Measurements from ENCODE around the gene S1PR1.

The S1PR1 gene

DNA sequence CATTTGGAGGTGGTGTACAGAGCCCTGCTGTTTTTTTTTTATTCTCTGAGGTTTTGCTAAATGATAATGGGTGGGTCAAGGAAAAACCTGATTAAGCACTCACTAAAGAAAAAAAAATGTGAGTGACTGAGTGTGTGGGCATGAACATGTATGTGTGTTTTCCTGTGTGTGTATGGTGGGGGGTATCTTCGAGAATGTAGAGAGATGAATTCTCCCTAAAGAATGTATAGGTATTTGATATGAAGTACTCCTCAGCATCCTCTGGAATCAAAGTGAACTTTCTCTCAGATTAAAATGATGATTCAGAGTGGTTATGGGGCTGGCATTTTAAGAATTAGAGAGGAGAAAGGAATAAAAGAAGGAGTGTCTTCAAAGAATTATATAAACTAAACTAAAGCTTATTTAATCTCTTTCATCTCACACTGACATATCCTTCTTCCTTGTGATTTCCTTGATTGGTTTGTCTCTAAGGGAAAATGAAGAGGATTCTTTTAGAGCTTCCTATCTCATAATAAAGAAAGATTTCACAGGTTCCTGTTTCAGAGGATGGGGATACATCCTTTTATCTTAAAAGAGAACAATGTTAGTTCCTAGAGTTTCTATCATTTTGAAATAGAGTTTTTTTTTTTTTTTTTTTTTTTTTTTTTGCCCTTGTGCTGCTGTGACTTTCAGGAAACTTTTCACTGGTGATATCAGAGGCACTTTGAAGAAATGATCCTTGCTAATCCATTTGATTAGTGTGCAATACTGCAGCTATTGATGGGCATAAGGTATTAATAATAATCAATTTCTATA lies 23.9 kb downstream of the S1PR1 start:
- peak overlapping the region in 7 of 11 experiments; percentile 52 to 86 (median 81); a peak in 13 of 22 replicates for H3K9ac ChIP-seq
- peaks cover 17 to 96% (median 79%) of the 10 kb centered on the region in 10 experiments for H3K4me1 ChIP-seq
- peak overlapping the region in 10 of 11 experiments; percentile 35 to 92 (median 74); a peak in 18 of 22 replicates for H3K4me2 ChIP-seq
- H3K9me3 ChIP-seq (replicated peaks in 1 of 11), result no peaks in the 10 kb centered on the region
- 0 out of 20 replicates have a peak overlapping the region, but pooled peaks of 2 of the 10 experiments have one; percentile 9 to 23 for H3K4me3 ChIP-seq
- H3K27ac ChIP-seq, result peak overlapping the region in 10 of 11 experiments; percentile 53 to 96 (median 89); a peak in 19 of 22 replicates
- H3K36me3 ChIP-seq, result no peaks in the 10 kb centered on the region
- no peaks in the 10 kb centered on the region for H4K20me1 ChIP-seq
- no peaks in the 10 kb centered on the region for H3K27me3 ChIP-seq
- TF ChIP-seq Cebpa-rat (IDR thresholded peaks at IDR 0.05), result no peak

DNA sequence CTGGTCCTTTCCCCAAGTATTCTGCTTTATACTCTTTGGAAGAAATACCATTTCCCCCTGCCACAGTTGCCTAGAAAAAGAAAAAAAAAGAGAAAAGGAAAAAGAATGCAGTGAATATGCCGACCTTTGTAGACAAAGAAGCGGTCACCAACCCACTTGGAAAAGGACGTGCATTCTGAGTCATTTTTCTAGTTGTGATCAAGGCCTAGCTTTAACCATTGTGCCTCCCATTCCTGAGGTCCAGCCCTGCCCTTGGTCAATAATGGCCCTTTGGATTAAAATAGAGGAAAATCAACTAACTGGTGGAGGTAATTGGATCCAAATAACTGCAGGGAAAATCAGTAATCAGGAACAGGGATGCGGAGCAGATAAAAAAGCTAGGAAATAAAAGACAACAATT lies 24.8 kb downstream of the S1PR1 start:
- no peak for TF ChIP-seq Cebpa-rat (IDR thresholded peaks at IDR 0.05)
- peak overlapping the region in 6 of 11 experiments; percentile 74 to 92 (median 78); a peak in 11 of 22 replicates for H3K4me2 ChIP-seq
- no peaks in the 10 kb centered on the region for H3K36me3 ChIP-seq
- H3K27ac ChIP-seq, result peak overlapping the region in 7 of 11 experiments; percentile 15 to 96 (median 90); a peak in 13 of 22 replicates
- no peaks in the 10 kb centered on the region for H4K20me1 ChIP-seq
- H3K9me3 ChIP-seq (replicated peaks in 1 of 11), result no peaks in the 10 kb centered on the region
- no peak overlapping the region for H3K4me3 ChIP-seq
- H3K4me1 ChIP-seq, result peaks cover 17 to 95% (median 79%) of the 10 kb centered on the region in 10 experiments
- peak overlapping the region in 4 of 11 experiments; percentile 16 to 86 (median 82); a peak in 5 of 22 replicates for H3K9ac ChIP-seq
- H3K27me3 ChIP-seq, result no peaks in the 10 kb centered on the region

DNA sequence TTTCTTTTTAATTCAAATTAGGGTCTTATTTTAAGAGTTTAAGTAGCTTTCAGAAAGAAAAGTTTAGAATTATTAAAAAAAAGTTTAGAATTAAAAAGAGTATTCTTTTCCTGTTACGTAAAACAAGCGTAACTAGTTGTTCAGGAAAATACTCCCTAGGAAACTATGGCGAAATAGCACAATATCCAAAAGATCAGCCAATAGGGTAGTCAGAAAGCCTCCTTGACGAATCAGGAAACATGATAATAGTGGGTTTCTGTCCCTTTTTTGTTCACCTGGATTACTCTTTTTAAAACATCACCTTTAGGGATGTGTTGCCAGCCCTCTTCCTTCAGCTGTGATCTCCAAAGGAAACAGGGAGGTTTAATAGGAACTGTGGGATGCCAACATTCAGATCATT lies 25.2 kb downstream of the S1PR1 start:
- no peaks in the 10 kb centered on the region for H3K9me3 ChIP-seq (replicated peaks in 1 of 11)
- H3K4me2 ChIP-seq, result peak overlapping the region; percentile 58 to 92 (median 75)
- no peaks in the 10 kb centered on the region for H3K36me3 ChIP-seq
- H3K4me3 ChIP-seq, result peak overlapping the region in 1 of 10 experiments; percentile 8; a peak in 1 of 20 replicates
- peak overlapping the region in 9 of 11 experiments; percentile 3 to 84 (median 59); a peak in 13 of 22 replicates for H3K9ac ChIP-seq
- H3K27ac ChIP-seq, result peak overlapping the region; percentile 9 to 96 (median 88); a peak in 18 of 22 replicates
- TF ChIP-seq Cebpa-rat (IDR thresholded peaks at IDR 0.05), result no peak
- H3K4me1 ChIP-seq, result peaks cover 17 to 95% (median 78%) of the 10 kb centered on the region in 10 experiments
- no peaks in the 10 kb centered on the region for H4K20me1 ChIP-seq
- H3K27me3 ChIP-seq, result no peaks in the 10 kb centered on the region

DNA sequence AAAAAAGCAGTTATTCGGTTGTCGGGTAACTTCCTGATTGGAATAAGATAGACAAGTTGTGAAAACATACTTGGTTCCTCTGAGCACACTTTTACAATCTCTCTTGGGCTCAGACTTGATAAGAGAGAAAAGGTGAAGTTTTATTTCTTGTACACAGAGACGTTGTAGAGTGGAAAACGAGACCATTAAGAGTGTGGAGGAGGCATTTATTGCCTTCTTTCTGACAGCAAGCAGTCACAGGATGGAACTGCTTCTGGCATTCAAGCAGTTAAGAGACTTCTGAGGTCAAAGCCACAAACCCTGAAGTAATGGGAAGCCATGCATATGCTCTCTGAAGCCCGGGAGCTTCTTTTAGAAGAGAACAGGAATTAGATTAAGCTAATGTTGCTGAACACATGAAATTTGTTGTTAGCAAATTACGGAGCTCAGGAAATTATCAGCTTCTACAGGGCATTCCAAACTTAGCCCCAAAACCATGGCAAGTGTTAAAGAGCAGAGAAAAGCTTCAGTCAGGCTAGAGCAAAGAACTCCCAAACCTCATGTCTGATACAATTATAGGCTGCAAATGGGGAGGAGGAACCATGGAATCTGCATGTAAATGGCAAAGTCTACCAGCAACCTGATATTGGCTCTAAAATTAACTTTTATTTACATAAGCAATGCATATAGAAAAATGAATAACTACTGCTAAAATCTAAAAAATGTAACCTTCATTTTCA lies 26.0 kb downstream of the S1PR1 start:
- H3K4me1 ChIP-seq, result peaks cover 17 to 91% (median 71%) of the 10 kb centered on the region in 10 experiments
- no peaks in the 10 kb centered on the region for H4K20me1 ChIP-seq
- no peaks in the 10 kb centered on the region for H3K9me3 ChIP-seq (replicated peaks in 1 of 11)
- peak overlapping the region; percentile 9 to 96 (median 88); a peak in 20 of 22 replicates for H3K27ac ChIP-seq
- peak overlapping the region in 4 of 10 experiments; percentile 1 to 22 (median 4); a peak in 2 of 20 replicates for H3K4me3 ChIP-seq
- peak overlapping the region; percentile 3 to 84 (median 52); a peak in 19 of 22 replicates for H3K9ac ChIP-seq
- H3K36me3 ChIP-seq, result no peaks in the 10 kb centered on the region
- H3K27me3 ChIP-seq, result no peaks in the 10 kb centered on the region
- H3K4me2 ChIP-seq, result peak overlapping the region; percentile 58 to 92 (median 75)
- TF ChIP-seq Cebpa-rat (IDR thresholded peaks at IDR 0.05), result no peak

DNA sequence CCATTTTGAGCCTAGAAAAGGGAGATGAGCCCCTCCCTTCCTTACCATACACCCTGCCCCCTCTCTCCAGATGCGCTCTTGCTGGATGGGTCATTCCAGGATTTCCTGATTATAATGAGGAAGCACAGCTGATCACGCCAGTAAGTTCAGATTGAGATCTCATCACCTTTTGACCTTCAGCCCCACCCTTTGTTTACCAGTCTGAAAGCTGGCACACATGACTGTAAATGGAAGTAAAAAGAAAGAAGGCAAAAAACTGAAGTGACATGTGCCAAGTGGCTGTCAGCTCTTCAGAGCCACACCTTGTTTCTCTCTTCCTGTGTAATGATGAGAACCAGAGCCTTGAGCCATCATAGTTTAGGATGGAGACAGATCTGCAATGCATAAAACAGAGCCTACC lies 27.9 kb downstream of the S1PR1 start:
- peak overlapping the region in 6 of 11 experiments; percentile 28 to 92 (median 76); a peak in 11 of 22 replicates for H3K4me2 ChIP-seq
- H3K9ac ChIP-seq, result no peak overlapping the region; a peak in 1 of 22 replicates

DNA sequence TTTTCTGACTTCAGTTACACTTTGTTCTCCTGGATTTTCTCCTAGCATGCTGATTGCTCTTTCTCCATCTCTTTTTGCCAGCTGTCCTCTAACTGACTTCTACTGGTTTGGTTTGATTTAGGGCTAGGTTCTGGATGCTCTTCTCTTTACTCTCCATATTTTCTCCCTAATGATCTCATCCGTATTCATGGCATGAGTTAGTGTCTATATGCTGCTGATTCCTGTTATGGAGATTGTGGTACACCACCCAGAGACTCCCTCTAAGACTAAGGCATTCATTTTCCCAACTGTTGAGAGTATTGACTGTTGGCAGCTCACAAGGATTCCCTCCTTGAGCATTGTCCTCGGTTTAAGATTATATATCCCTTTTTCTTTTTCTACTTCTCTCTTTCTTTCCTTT lies 28.9 kb downstream of the S1PR1 start:
- no peak for TF ChIP-seq Cebpa-rat (IDR thresholded peaks at IDR 0.05)
- Histone ChIP-seq H3K9me3 (replicated peaks in 1 of 11) (peaks cover 0 to 2% (median under 1%) of the 10 kb centered on the region in 11 experiments; a peak in 6 of 22 replicates), H4K20me1 (no peaks in the 10 kb centered on the region), H3K27ac (peak overlapping the region in 1 of 11 experiments; percentile 96; a peak in 3 of 22 replicates), H3K4me2 (peak overlapping the region in 3 of 11 experiments; percentile 75 to 92 (median 76); a peak in 6 of 22 replicates), H3K27me3 (no peaks in the 10 kb centered on the region), H3K4me1 (peaks cover 17 to 65% (median 43%) of the 10 kb centered on the region in 10 experiments), H3K36me3 (no peaks in the 10 kb centered on the region), H3K4me3 (no peak overlapping the region), H3K9ac (no peak overlapping the region)

More for the DNA sequence above, 27.9 kb downstream of the S1PR1 start:
- H3K4me1 ChIP-seq, result peaks cover 17 to 73% (median 53%) of the 10 kb centered on the region in 10 experiments
- no peaks in the 10 kb centered on the region for H3K27me3 ChIP-seq
- H3K27ac ChIP-seq, result peak overlapping the region in 5 of 11 experiments; percentile 1 to 96 (median 91); a peak in 7 of 22 replicates
- H3K36me3 ChIP-seq, result no peaks in the 10 kb centered on the region
- no peak overlapping the region for H3K4me3 ChIP-seq
- H3K9me3 ChIP-seq (replicated peaks in 1 of 11), result no peaks in the 10 kb centered on the region
- no peak for TF ChIP-seq Cebpa-rat (IDR thresholded peaks at IDR 0.05)
- H4K20me1 ChIP-seq, result no peaks in the 10 kb centered on the region

DNA sequence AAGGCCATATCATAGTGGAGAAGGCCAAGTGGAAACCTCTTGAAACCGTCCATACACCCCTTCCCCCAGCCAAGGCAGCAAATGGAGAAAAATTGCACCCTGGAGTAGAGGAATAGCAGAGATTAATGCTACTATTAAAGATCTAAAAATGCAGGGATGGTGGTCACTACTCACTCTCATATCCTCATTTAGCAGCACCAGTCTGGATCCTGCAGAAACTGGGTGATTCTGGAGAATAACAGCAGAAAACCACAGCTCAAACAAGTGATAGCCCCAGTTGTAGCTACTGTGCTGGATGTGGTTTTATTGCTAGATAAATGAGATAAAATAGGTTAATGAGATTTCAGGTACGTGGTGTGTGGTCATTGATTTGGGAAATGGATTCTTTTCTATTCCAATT lies 30.3 kb downstream of the S1PR1 start:
- no peak for TF ChIP-seq Cebpa-rat (IDR thresholded peaks at IDR 0.05)
- Histone ChIP-seq H3K4me1 (peaks cover 16 to 51% (median 29%) of the 10 kb centered on the region in 10 experiments), H3K27ac (no peak overlapping the region), H4K20me1 (no peaks in the 10 kb centered on the region), H3K4me2 (peak overlapping the region in 2 of 11 experiments; percentile 2 to 76; a peak in 2 of 22 replicates), H3K9ac (no peak overlapping the region), H3K9me3 (replicated peaks in 1 of 11) (peaks cover 7 to 15% (median 12%) of the 10 kb centered on the region in 11 experiments), H3K36me3 (0 out of 22 replicates have a peak, but pooled peaks cover 0 to 4% (median 0%) of the 10 kb centered on the region in 11 experiments), H3K27me3 (no peaks in the 10 kb centered on the region), H3K4me3 (no peak overlapping the region)

DNA sequence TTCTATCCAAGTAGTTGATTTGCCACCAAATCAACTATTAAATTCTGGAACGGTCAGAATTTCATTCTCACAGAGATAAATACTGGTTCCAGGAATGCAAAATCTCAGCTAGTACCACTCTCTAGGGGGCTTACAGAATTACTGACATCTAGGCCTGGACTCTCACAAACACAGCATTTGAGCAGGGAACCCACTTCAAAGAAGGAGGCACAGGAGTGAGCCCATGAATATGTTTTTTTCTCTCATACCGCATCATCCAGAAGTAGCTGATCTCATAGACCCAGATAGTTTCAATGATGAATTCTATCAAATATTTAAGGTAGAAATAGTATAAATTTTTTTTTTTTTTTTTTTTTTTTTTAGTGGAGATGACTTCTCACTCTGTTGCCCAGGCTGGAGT lies 32.1 kb downstream of the S1PR1 start:
- Histone ChIP-seq H3K4me3 (no peak overlapping the region), H3K9ac (no peak overlapping the region), H3K27ac (no peak overlapping the region), H3K9me3 (replicated peaks in 1 of 11) (peaks cover 7 to 17% (median 12%) of the 10 kb centered on the region in 11 experiments), H3K36me3 (0 out of 22 replicates have a peak, but pooled peaks cover 0 to 4% (median 0%) of the 10 kb centered on the region in 11 experiments), H3K27me3 (no peaks in the 10 kb centered on the region), H3K4me2 (no peak overlapping the region), H4K20me1 (no peaks in the 10 kb centered on the region), H3K4me1 (peaks cover 0 to 33% (median 12%) of the 10 kb centered on the region in 10 experiments; a peak in 12 of 20 replicates)
- TF ChIP-seq Cebpa-rat (IDR thresholded peaks at IDR 0.05), result no peak
